ENCODE data around the gene EDA. TPM values are rescaled to one million over a fixed set of nuclear protein-coding genes. Genes with fewer than 3 reads are reported as not detected.

The EDA gene
- polyA plus RNA-seq, 1 donor from 2014 or later, result not detected

- H3K36me3 Mint-ChIP-seq, result no peaks in the 10 kb centered on the region
- no peaks in the 10 kb centered on the region for H3K4me1 Mint-ChIP-seq
- H3K4me3 Mint-ChIP-seq, result no peak overlapping the region
- H3K9me3 Mint-ChIP-seq, result peaks cover 0 to 2% (median 0%) of the 10 kb centered on the region in 3 donors
- H3K27me3 Mint-ChIP-seq, result peaks cover 2% of the 10 kb centered on the region
- H3K27ac Mint-ChIP-seq, result no peak overlapping the region
Observed at GRCh38 chrX:70079297-70079696, 463.4 kb downstream of the EDA start.

- H3K4me3 Mint-ChIP-seq, result no peak overlapping the region
- H3K9me3 Mint-ChIP-seq, result peaks cover 0 to 2% (median 0%) of the 10 kb centered on the region in 3 donors
- no peak overlapping the region for H3K27ac Mint-ChIP-seq
- peaks cover 2% of the 10 kb centered on the region for H3K27me3 Mint-ChIP-seq
- no peaks in the 10 kb centered on the region for H3K4me1 Mint-ChIP-seq
- no peaks in the 10 kb centered on the region for H3K36me3 Mint-ChIP-seq
Observed at GRCh38 chrX:70079870-70080269, 464.0 kb downstream of the EDA start.

DNA sequence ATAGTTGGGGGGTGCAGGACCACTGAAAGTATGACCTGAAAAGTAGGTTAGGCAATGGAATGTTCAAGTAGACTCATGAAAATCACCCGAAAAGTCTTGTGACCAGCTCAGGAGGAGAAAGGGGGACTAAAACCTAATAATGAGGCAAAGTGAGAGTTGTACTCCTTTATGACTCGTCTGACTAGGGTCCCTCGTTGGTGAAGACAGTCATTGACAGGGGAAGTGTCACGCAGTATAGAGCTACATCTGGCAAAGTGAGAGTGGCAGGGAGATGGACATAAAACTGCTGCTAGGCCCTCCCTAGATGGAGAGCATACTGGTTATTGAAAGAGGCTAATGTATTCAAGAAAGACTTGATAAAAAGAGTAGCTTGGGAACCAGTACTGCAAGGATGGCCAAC is 466.8 kb downstream of the EDA start:
- H3K27ac Mint-ChIP-seq, result no peak overlapping the region
- no peaks in the 10 kb centered on the region for H3K9me3 Mint-ChIP-seq
- peaks cover 2% of the 10 kb centered on the region for H3K27me3 Mint-ChIP-seq
- no peaks in the 10 kb centered on the region for H3K4me1 Mint-ChIP-seq
- H3K36me3 Mint-ChIP-seq, result no peaks in the 10 kb centered on the region
- H3K4me3 Mint-ChIP-seq, result no peak overlapping the region

GRCh38 chrX:70084592-70085240 is 468.8 kb downstream of the EDA start:
- Mint-ChIP-seq H3K4me1 (no peaks in the 10 kb centered on the region), H3K27me3 (no peaks in the 10 kb centered on the region), H3K36me3 (no peaks in the 10 kb centered on the region), H3K9me3 (no peaks in the 10 kb centered on the region), H3K27ac (no peak overlapping the region), H3K4me3 (no peak overlapping the region)

DNA sequence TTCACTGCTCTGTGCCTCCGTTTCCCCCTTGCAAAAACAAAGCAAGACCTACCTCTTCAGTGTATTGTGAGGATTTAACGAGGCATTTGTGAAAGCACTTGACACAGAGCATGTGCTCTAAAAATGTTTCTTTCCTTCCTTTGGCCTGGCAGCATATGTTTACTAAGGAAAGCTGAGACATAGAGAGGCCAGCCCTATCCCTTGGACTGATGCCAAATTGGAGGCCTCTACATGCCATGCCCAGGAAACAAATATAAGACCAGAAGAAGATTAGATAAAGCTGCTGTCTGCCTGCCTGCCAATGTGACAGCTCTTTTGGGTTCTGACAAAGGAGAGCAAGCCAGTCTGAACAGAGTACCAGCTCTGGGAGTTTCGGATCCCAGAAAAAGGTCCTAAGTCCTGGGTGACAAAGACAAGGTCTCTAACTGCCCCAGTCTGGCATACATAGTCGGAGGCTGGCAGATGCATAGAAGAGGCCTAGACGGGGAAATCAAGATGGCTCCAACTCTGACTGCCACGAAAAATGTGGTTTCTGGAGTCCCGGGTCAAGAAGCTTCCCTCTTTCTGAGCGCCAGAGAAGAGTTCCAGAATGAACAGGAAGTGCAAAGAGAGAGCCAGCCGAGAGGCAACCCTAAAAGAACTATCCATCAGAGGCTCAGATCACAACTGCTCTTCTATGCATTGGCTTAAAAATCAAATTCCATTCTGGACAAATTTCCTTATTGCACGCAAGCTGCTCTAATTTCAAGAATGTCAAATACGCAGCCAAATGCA is 472.1 kb downstream of the EDA start:
- no peaks in the 10 kb centered on the region for H3K36me3 Mint-ChIP-seq

GRCh38 chrX:70088751-70089150 is 472.8 kb downstream of the EDA start:
- Mint-ChIP-seq H3K27ac (peak overlapping the region in 1 of 3 donors; percentile 32), H3K27me3 (peaks cover 3% of the 10 kb centered on the region), H3K4me3 (peak overlapping the region in 1 of 4 donors; percentile 5), H3K4me1 (no peaks in the 10 kb centered on the region), H3K9me3 (no peaks in the 10 kb centered on the region), H3K36me3 (no peaks in the 10 kb centered on the region)

More for the DNA sequence above, 472.1 kb downstream of the EDA start:
- no peak overlapping the region for H3K27ac Mint-ChIP-seq
- no peaks in the 10 kb centered on the region for H3K4me1 Mint-ChIP-seq
- H3K27me3 Mint-ChIP-seq, result peaks cover 3% of the 10 kb centered on the region
- H3K9me3 Mint-ChIP-seq, result no peaks in the 10 kb centered on the region
- H3K4me3 Mint-ChIP-seq, result no peak overlapping the region

Other genes with a start within 250 kb of the EDA start
- gene NALF2, start 111.8 kb upstream of the EDA start, polyA plus RNA-seq, result not detected